OCI-LY1 (cell line): ENCODE results near the gene NEURL3.

Source experiments
- EZH2 ChIP-seq: fragments of 200-600 bp; sonication (generic), shearing (Covaris generic); IDR thresholded peaks from 2 replicates; pipeline ENCODE4 v1.8.0; 2017; ENCODE audit warnings: borderline replicate concordance, mixed run types, mild to moderate bottlenecking, antibody characterized with exemption, low read length, moderate library complexity, mixed read lengths
- TF ChIP-seq, protein P1 (sequence below): fragments of 200-600 bp; sonication (generic), shearing (Covaris generic); IDR thresholded peaks from 2 replicates; pipeline ENCODE4 v1.5.1; 2017; ENCODE audit warnings: mild to moderate bottlenecking, antibody characterized with exemption, low read length, moderate library complexity, mixed read lengths

DNA sequence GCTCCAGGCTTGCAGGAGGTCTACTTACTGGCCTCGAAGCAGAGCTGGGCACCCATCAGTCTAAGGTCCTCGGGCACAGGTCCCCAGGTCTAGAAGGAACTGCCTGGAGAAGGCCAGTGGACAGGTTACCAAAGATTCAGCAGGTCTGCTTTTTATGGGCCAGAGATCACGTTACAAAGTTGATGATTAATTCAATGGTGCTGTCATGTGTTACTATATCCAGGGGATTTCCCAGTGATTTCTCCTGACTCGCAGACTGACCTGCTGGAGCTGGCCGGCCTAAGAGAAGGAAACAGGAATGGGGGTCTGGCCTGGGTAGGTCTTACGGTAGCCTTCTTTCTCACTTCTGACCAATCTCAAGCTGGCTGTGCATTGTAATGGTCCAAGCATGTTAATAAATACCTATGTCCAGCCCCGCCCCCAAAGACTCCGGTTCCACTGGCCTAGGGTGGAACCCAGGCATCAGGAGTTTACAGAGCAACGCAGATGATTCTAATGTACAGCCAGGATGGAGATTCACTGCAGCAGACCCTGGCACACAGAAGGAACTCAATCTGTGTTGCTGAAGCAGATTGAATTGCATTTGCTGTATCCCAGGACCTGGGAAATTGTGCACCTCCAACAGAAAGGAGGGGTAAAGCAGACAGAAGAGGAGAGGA lies at the start of gene NEURL3:
- TF ChIP-seq, protein P1, sequence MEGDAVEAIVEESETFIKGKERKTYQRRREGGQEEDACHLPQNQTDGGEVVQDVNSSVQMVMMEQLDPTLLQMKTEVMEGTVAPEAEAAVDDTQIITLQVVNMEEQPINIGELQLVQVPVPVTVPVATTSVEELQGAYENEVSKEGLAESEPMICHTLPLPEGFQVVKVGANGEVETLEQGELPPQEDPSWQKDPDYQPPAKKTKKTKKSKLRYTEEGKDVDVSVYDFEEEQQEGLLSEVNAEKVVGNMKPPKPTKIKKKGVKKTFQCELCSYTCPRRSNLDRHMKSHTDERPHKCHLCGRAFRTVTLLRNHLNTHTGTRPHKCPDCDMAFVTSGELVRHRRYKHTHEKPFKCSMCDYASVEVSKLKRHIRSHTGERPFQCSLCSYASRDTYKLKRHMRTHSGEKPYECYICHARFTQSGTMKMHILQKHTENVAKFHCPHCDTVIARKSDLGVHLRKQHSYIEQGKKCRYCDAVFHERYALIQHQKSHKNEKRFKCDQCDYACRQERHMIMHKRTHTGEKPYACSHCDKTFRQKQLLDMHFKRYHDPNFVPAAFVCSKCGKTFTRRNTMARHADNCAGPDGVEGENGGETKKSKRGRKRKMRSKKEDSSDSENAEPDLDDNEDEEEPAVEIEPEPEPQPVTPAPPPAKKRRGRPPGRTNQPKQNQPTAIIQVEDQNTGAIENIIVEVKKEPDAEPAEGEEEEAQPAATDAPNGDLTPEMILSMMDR: no peak
- TF ChIP-seq EZH2: no peak
